Activated CD8-positive, alpha-beta memory T cell treated with anti-CD3 and anti-CD28 coated beads, Interleukin-2, amount 50 U/mL, for 1 hour (primary cell): ENCODE data around the gene HIGD1C.
"Not testable (repeated sequence)": the region's sequence is repeated elsewhere in the genome, so short reads cannot be mapped to it uniquely, and the experiment has no call there.

Source experiments
- DNase-seq: peaks from one replicate; pipeline ENCODE4 v3.0.0-alpha.2; 2020; ENCODE audit errors: extremely low read depth

HIGD1C gene

DNA sequence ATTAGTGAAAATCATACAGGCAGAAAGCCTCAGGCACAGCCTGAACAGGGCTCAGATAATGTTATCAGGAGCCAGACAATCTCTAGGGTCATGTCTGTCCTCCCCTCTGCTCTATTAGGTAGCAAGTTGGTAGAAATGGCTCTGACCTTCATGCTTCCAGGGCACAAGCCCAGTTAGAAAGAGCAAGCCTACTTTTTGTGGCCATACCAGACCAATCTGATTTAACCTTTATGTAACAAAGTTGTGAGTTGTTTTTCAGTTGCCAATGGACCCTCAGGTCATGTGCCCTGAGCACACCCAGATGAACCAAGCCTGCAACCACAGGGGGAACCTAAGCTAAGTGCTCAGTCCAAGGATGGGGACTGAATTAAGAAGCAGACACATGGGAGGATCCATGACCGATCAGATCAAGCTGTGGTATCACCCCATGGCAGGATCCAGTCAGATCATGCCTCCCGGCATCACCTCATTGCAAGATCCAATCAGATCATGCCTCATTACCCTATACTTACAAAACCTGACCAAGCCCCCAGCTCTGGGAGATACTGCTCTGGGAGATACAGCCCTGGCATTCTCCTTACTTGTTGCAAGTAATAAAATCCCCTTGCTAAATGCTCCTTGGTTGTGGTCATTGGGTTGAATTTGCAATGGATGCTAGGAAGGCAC, 18.8 kb upstream of the HIGD1C start:
- DNase-seq = no peak

DNA sequence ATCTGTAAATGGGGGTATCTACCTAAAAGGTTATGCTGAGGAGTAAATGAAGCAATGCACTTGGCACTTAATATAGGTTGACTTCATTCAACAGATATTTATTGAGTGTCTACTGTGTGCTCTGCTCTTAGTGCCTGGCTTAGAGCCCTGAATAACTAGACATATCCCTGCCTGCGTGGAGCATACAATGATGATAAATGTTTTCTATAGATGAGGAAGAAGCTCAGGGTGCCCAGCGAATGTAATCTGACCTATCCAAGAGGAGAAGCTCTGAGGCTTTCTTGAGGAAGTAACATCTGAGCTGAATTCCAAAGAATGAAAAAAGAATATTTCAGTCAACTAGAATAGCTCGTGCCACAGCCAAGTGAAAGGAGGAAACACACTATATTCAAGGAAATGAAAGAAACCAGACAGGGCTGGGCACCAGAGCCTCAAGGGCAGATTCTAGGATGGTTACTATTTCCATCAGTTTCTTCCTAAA, 17.9 kb upstream of the HIGD1C start:
- DNase-seq = no peak

DNA sequence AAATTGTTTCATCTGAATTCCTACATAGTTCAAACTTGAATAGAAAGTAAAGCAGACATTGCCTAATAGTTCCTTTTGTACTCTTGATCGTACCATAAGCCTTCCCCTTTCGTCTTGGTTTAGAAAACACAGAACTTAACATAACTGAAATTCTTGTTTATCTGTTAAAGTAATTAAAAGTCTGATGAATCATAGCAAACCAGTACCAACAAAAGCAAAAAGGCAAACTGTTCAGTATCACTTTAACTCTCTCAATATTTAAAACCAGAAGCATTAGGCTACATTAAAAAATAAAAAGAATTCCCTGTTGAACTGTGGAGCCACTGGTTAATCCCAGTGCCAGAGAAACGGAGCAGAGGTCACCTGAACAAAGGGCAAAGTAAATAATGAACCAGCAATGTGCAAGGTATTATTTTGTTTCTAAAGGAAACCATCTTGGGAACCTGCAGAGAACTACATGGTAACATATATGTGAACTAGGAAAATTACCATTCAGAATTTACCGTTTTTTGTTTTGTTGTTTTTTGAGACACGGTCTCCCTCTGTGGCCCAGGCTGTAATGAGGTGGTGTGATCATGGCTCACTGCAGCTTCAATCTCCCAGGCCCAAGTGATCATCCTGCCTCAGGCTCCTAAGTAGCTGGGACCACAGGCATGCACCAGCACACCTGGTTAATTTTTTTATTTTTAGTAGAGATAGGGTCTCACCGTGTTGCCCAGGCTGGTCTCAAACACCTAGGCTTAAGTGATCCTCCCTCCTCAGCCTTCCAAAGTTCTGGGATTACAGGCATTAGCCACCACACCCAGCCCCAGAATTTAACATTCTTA, 17.1 kb upstream of the HIGD1C start:
- no peak for DNase-seq

DNA sequence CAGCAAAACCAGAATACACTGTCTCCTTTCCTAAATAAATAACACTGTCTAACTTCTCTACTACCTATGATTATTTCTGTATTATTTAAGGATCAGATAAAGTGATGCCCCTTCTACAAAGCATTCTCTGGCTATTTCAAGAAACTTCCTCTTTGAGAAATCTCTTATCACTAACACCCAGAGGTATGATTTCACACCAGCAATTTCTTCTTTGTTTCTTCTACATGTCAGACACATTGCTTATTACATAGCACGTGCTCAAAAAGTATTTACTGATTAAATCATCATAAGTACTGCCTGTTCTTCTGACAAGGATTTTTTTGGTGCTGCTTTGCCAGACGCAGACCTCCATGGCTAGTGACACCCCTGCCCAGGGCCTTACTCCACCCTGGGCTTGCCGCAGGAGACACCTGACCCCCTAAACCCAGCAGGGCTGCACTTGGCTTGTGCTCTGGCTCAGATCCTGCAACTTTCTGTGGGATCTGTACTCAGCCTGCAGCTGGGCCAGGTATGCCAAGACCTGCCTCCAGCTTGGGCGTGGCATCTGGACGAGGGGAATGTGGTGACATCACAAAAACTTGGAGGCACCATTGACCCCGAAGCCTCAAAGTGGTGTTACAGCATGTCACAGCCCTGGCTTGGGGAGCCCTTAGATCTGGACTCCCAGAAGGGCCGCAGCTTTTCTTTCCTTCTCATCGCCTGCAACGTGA, 15.4 kb upstream of the HIGD1C start:
- no peak for DNase-seq

DNA sequence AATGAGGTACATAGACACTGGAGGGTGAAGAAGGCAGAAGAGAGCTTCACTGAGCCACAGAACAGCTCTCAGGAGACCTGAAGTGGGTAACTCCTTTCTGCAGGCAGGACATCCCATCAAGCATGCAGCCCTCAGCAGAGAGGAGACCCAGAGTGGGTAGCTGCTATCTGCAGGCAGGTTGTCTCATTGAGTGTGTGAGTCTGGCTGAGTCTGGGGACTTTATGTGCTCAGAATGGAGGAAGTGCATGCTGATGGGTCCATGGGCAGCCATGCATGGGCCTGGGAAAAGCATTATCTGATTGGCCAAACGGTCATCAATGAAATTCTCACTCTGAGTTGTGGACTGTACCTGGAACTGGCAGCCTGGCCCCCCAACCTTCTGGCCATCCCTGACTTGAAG, 14.7 kb upstream of the HIGD1C start:
- no peak for DNase-seq

DNA sequence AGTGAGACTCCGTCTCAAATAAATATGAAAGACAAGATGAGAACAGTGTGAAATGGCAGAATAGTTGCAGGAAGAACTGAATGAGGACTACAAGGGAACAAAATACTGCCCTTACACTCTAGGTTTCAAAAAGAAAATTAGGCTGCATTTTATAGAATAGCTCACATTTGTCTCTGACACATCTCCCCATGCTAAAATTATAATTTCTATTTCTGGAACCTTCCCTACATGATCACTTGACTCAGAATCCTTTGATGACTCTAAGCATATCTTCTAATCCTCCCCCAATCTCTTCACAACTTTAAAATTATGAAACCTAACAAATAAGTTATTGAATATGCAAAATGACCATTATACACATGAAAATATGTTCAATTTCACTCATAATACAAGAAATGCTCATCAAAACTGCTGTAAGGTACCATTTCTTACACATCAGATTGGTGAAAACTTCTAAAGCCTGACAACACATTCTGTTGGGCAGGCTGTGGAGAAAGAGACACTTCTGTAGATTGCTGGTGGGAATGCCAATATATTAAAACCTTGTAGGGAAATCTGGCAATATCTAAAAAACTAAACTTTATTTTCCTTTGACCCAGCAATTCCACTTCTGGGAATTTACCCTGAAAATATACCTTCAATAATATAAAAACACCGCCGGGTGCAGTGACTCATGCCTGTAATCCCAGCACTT, 4.3 kb upstream of the HIGD1C start:
- DNase-seq = no peak

DNA sequence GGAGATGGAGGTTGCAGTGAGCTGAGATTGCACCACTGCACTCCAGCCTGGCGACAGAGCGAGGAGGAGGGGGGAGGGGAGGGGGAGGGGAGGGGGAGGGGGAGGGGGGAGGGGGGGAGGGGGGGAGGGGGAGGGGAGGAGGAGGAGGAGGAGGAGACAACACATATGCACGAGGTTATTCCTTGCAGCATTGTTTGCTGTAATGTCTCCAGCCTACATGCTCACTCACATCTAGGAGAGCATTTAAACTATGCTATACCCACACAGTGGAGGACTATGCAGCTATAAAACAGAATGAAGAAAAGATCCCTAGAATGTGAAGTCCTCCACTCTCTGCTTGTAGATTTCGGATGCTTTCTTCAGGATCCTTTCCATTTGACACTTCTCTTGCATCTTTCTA, 3.5 kb upstream of the HIGD1C start:
- no peak for DNase-seq

DNA sequence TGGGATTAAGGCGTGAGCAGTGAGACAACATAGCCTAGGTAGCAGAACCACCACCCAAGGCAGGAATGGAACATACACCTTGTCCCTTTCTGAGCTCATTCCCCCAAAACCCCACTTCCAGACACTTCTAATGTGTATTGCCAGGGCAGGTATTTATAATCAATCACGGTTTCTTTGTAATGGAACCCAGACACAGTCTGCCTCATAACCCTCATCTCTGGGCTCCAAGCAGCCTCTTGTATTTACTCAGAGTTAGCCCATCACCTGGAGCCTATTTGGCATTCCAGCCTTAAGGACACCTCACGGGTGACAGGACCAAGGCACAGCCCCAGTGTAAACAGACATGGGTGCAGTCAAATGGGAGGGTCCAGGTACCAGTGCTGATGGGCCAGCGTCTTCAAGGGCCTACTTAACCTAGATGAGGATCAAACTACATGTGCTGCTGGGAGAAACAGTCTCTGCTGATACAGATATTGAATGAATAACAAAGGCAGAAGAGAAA, 2.5 kb upstream of the HIGD1C start:
- DNase-seq = no peak

DNA sequence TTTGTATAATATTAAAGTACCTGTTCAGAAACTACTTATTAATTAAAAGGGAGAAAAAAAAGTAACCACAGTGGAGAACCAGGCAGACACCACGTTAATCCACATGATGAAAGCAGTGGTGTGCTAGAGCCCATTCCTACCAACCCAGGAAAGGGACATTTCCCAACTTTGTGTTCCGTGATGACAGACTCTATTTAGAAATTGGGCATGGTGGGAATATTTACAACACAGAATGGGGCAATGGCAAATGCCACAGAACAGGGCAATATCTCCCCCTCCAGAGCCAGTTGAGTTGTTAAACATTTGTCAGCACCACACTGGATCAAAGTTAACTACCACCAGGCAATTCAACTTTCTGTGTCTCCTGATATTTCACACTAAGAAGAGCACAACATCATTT, 1.2 kb upstream of the HIGD1C start:
- DNase-seq = no peak

DNA sequence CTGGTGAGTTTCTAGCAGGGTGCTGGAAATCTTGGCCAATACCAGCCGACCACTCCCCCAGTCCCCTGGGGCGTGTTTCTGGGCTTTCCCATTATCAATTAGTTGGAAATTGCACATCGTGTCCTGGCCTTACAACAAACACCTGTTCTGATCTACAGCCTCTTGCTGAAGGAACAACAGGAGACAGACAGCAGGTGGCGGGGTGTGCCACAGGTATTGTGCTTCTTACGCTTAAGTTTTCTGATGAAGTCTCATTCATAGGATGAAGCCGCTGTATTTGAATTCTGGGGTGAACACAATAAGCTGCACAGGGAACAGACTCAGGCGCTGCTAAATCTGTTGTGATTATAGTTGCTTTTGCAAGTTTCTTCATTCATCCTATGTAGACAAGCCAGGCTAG, 703 bp downstream of the HIGD1C start:
- DNase-seq = no peak

DNA sequence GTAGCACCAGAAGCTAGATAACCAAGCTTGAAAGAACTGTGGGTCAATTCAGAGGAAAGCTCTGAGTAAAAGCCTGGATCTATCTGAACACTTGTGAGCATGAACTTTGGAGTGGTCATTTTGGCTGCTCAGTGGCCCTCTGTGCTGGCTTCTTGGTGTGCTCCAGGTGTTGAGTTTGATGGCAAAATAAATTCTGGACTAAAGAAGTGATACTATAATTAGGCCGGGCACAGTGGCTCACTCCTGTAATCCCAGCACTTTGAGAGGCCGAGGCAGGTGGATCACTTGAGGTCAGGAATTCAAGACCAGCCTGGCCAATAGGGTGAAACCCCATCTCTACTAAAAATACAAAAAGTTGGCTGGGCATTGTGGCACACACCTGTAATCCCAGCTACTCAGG, 2.4 kb downstream of the HIGD1C start:
- DNase-seq = not testable (repeated sequence)

DNA sequence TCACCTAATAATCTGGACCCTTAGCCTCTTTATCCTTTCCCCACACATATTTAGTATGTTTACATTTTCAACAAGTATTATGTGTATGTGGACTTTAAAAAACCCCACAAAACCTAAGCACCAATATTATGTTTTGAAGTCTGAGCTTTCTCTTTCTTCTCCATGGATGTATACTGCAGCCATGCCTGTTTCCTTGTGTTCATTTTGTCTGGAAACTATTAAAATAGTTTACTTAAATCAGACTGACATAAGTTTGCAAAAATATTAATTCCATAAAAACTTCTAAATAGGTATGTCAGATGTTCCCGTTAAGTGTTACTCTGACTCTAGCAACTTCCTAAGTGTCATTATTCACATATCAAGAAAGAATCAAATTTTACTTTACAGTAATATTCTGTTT, 2.9 kb downstream of the HIGD1C start:
- DNase-seq = no peak

DNA sequence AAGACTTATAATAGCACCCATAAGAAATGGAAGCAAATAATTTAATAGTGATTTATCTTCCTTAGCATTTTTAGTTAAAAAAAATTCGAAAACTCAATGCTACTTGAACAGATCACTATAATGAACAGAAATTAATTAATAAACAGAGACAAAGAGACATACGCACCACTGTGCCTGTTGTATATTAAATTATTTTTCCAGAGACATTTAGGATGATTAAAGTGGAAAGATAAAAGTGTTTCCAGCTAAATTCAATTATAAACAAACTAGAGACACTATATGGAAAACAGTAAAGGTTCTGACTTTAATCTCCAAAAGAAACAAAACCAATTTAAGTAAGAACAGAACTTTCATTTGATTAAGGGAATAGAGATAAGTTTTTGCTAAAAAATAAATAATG, 3.4 kb downstream of the HIGD1C start:
- DNase-seq = no peak

DNA sequence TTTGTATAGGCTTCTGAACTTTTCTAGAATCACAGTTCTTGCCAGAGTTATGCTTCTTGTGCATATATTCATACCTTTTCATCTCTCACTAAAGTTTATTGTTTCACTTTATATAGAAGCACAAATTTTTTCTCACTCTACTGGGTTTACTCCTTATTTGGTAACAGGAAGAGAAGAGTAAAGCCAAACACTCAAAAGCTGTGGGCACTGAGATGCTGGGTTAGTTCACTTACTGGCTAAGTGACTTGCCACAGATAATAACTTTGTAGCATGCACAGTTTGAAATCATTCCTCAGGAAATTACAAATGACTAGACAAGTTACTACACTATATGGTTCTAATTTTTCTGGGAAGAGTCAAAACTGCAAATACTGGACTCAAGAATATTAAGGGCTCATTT, 7.8 kb downstream of the HIGD1C start:
- no peak for DNase-seq

DNA sequence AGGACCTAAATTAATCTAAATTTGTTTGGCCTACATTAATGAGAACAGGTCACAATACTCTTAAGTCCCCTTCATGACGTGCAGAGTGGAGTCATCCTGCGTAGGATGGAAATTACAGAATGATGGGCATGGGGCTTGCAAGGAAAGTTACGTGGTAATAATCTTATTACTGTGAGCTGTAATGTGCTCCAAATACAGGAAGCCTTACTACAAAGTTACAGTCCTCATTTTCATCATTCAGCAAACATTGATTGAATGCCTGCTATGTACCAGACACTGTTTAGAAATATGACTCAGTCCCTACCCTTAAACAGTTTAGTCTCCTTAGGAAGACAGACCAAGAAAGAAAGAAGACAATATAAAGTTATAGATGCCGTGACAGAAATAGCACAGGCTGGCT, 9.4 kb downstream of the HIGD1C start:
- DNase-seq = no peak

DNA sequence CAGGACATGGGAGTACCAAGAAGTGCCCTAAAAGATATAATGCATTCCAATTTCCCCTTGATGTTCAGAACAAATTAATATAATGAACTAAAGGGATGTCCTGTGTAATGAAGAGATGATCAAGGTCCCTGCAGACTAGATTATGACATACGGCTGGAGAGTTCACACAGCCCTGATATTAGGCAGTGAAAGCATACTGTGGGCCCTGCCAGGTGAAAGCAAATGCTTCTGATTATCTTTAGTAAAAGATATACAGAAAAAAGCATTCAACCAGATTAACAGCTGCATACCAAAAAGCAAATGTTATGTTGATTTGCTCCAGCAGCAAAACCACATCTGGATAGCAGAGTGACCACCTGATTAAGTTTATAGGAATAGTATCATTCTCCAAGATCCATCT, 12.1 kb downstream of the HIGD1C start:
- no peak for DNase-seq

DNA sequence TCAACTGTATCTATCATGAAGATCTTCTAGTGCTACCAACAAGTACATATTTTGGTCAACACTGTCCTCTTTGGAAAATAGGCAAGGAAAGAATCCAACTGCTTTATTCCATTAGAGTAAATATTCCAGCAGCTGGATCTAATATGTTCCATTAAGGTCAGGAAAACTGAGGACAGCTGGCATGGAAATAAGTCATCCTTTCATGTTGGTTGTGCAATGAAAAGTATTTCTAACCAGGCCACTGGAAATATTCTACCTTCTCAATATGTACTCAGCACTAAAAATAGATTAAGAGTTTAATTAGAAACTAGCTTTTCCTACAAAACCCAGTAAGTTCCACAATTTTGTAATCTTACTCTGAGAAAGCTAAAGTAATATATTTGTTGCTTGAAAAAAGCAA, 19.6 kb downstream of the HIGD1C start:
- no peak for DNase-seq

DNA sequence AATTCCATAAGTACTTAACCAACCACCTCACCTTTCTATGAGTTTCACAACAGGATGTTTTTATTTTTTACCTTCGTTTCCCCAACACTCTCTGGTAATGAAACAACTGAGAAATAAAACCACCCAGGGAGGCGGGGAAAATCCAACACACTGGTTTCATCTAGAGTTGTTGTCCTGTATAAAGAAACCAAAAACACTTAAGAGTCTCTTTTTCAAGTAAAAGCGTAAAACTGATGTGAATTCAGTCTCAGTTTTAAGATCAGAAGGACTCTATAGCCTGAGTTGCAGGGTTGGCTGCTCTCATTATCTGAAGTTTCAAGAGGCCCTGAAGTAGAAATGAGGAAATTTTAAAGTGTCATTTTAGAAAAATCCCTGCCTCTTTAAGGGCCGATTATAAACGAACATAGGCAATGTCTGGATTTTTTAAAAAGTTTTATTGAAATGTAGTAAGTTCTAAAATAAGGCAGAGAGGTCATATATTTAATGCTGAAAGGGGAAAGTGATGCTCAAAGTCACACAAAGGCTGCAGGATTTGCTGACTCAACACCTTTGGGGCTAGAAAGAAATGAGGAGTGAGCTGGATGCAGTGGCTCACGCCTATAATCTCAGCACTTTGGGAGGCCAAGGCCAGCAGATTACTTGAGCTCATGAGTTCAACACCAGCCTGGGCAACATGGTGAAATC, 27.2 kb downstream of the HIGD1C start:
- no peak for DNase-seq

DNA sequence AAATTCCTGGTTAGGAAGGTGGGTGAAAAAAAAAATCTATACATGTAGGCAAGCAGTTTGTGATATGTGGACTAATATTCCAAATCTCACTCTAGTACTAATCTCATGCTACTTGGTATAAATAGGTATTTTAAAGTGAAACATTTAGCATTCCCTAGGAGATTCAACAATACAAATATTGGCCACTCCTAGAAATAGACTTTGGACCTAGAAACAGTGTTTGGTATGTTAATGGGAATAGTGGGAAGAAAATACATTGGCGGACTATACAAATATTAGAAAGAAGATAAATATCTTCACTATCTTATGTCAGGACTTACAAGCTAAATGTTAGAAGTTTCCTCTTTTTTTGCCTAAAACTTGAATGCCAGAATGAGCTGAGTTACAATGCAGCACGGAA, 28.2 kb downstream of the HIGD1C start:
- no peak for DNase-seq

DNA sequence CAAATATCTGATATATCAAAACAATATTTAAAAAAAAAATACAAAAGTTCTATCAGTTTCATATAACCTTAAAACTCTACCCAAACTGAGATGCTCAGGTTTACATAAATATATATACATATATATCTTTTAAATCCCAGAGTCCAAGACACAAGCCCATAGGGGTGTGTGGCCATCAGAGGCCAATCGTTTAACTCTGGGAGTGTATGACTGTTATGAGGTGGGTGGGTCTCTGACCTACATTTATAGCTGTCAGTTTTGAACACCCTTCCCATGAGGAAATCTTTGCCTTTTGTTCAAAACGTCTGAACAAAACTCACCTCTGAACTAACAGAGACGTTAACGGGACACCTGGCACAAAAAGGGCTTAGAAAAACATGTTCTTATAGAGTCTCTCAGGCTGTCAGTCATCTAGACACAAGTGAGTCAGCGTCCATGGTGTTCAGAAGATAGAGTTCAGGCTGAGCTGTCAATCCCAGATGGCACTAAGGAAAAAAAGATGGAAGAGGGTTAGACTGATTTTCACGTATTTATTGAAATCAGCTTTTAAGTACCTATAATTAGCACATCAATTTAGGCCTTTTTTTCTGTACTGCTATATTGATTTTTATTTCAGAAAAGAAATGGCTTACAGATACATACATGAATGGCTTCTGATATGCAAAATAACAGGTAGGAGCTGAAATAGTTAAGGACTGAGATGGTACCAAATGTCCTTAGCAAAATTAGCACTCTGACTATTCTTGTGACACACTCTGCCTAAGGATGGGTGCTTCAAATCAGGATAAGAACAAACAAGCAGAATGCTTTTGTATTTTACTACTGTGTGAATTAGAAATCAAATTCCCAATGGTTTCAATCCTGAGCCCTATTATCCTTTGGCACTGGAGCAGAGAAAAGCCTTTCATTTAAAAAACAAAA, 29.2 kb downstream of the HIGD1C start:
- no peak for DNase-seq
